GM12874 (cell line): ENCODE results near the gene CGNL1.

Source experiments
- CTCF ChIP-seq: IDR thresholded peaks from 2 replicates; pipeline ENCODE4 v1.5.1; 2011; ENCODE audit warnings: low read depth, mild to moderate bottlenecking, control low read depth, low read length, moderate library complexity; ENCODE audit not compliant: insufficient read depth

The CGNL1 gene

DNA sequence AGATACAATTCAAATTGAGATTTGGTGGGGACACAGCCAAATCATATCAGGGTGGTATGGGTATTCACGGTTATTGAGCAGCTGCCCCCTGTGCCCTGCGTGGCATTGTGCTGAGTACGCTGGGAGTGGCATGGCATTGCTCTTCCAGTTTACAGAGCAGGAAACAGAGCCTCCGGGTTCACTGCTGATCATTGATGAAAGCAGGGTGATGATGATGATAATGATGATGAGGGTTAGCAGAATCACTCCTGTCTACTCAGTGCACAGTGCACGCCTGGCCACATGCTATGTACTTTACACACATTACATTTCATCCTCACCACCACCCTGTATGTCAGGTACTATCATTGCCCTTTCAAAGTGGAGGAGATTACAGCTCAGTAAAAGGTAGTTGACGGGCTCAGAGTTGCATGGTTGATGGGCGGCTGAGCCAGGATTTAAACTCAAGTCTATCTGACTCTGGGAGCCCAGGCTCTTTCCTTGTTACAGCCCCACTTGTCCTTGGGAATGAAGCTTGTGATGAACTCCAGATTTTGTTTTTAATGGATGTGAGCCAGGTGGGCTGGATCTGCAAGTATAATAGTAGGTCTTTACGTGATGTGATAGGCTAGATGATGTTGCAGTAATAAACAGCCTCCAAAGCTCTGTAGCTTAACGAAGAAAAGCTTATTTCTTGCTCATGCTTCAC is 127.8 kb downstream of the CGNL1 start:
- no peak for TF ChIP-seq CTCF

- no peak for TF ChIP-seq CTCF
These were observed 128.3 kb downstream of the CGNL1 start for GRCh38 chr15:57504599-57504940.

DNA sequence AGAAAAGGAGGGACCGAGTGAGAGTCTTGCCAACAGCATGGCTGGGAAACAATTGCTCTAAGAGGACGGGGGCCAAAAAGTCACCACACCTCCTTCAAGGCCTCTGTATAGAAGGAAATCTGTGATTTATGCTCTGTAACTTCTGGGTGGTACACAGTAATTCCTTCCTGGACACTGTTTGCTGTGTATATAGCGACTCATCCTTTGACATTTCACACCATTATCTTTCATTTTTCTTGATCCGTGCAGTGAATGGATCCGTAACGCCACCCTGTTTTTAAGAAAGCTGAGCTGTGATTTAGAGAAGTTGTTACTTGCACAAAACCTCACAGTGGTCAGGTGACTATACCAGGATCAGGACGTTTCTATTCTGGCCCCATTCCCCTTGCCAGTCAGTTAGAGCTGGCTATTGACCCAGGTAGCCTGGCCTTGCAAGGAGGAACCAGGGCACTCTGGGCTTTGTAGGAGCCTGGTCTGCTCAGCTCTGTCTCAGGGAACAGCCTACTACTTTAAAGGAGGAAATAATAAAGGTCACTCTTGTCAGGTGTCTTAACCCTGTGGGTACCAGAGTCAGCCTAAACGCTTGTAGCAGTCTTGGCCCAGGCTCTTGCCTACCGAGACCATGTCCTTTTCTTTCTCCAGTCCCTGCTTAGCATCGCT is 128.9 kb downstream of the CGNL1 start:
- TF ChIP-seq CTCF = no peak

- TF ChIP-seq CTCF = no peak
These were observed 129.7 kb downstream of the CGNL1 start for GRCh38 chr15:57505949-57506391.

DNA sequence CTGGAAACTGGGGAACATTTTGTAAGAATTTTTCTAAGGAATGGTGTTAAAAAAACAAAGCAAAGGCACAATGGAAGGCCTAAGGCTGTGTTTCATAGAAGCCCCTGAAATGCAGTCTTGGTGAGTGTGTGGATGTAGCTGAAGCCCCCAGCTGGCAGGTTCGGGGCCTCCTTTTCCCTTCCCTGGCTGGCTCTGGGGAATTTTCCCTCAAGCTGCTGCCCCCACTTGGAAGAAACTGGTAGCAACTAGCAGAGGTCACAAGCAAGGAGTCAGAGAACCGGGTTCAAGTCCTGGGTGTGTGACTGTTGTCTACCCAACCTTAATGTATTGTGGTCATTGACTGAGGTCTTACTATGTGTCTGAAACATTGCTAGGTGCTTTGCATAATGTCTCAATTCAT is 130.1 kb downstream of the CGNL1 start:
- TF ChIP-seq CTCF = no peak

GRCh38 chr15:57507111-57507510 is 130.8 kb downstream of the CGNL1 start:
- TF ChIP-seq CTCF = no peak

- TF ChIP-seq CTCF = no peak
These were observed 132.8 kb downstream of the CGNL1 start for GRCh38 chr15:57509126-57509525.
